8988T (cell line): Measurements from ENCODE around the gene KLHL22.
A peak's percentile ranks its signal among the peaks of the same experiment; 100 is the strongest.
"Not testable (repeated sequence)": the region's sequence is repeated elsewhere in the genome, so short reads cannot be mapped to it uniquely, and the experiment has no call there.

Experiments
- DNase-seq: peaks from one replicate; pipeline ENCODE4 v3.0.0; 2011

KLHL22 gene

GRCh38 chr22:20494978-20495860 lies at the start of gene KLHL22:
KLHL22 (minus strand) TSS chr22:20495795; CDS start chr22:20489211, 6,584 bp downstream.
- DNase-seq, result peak; percentile 31

- DNase-seq, result not testable (repeated sequence)
These were observed 49.7 kb upstream of the KLHL22 start for GRCh38 chr22:20545318-20545634.

DNA sequence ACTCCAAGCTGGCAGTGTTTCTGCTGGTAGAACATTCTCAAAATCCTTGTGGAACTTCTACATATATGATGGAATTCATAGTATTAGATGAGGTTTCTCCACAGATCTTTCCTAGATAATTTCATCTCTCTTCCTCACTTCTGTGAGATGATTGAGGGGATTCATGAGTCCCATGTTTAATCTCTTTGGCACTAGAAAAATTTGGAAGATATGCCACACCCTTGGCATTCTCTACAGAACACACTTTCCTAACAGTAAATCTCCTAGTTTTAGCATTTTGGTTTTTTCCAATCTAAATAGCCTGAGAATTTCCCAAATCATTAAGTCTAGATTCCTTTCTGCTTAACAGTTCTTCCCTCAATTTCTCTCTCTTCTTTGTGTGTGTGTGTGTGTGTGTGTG lies 47.1 kb upstream of the KLHL22 start:
- no peak for DNase-seq

- no peak for DNase-seq
These were observed 46.5 kb upstream of the KLHL22 start for GRCh38 chr22:20542055-20542454.

GRCh38 chr22:20538875-20539274 lies 43.3 kb upstream of the KLHL22 start:
- not testable (repeated sequence) for DNase-seq

GRCh38 chr22:20537983-20538382 lies 42.4 kb upstream of the KLHL22 start:
- DNase-seq, result no peak

GRCh38 chr22:20537325-20537756 lies 41.7 kb upstream of the KLHL22 start:
- no peak for DNase-seq

DNA sequence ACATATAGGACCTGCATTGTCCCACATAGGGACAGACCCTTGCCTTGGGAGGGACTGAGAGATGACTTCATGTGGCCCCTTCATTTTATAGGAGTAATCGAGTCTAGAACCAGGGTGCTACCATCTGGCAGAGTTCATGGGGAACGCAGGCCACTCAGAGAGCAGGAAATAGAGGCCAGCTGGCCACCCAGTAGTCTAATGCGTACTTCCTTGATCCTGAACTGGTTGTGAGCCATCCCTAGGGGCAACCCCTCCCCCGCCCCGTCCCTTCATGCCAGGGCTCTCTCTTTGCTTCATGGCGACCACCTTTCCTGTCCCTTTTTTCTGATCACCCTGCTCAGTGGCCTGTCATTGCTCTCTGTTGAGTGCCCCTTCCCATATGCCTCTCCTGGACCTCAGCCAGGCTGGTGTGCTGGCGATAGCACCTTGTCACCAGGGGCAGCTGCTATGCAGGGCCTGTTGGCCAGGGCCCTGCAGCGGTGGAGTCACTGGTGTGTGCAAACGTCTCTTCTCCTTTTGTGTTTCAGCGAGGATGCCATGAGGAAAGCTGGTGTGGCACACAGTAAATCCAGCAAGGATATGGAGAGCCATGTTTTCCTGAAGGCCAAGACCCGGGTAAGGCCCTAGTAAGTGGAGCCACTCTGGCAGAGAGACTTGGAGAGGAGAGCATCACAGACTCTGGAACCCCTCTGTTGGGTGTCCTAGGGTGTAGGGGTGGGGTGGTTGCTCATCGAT lies 41.2 kb upstream of the KLHL22 start:
- no peak for DNase-seq

DNA sequence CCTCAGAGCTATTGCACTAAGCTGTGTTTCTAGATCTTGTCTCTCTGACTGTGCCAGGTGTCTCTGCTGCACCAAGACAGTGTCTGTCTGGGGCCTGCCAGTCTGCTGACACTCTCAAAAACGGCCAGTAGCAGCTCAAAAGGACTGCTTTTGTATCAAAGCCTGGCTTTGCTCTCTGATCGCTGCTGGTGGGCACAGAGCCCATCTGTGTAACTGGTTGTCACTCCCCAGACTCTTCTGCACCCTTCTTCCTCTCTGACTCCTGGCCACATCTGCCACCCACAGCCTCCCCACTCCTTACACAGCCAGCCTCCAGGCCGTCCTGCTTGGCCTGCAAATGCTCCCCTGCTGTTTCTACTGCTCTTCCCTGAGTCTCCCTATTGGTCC lies 38.3 kb upstream of the KLHL22 start:
- DNase-seq, result no peak

DNA sequence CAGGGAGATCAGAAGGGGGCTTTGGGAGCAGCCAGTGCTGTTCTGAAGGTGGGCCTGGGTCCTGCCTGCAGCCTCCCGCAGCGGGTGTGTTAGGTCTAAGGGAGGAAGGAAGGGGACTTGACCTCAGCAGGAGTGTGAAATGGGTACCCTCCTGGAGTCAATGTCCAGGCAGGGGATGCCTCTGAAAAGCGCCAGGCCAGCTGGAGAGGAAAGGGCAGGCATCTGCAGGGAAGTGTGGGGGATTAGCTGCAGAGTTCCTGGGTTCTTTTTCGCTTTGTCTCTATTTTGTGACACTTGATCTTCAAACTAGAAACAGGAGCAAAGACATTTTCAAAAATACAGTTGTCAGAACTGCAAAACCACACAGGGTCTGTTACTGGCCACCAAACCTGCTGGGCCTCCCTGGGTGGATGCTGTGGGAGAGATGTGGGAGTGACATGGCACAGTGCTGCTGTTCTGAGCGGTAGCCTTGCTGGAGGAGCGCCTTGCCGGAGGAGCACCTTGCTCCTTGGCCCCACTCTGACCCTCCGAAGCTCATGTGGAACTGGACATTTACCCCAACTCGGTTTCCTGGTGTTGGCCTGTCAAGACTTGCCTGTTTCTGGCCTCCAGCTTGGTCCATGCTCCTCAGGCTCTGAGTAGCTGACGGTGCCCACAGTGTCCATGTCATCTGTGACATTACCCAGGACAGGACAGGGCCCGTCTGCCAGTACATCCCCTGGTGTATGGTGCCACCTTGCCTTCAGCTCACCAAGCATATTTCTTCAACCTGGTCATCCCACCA lies 37.7 kb upstream of the KLHL22 start:
- DNase-seq, result no peak

DNA sequence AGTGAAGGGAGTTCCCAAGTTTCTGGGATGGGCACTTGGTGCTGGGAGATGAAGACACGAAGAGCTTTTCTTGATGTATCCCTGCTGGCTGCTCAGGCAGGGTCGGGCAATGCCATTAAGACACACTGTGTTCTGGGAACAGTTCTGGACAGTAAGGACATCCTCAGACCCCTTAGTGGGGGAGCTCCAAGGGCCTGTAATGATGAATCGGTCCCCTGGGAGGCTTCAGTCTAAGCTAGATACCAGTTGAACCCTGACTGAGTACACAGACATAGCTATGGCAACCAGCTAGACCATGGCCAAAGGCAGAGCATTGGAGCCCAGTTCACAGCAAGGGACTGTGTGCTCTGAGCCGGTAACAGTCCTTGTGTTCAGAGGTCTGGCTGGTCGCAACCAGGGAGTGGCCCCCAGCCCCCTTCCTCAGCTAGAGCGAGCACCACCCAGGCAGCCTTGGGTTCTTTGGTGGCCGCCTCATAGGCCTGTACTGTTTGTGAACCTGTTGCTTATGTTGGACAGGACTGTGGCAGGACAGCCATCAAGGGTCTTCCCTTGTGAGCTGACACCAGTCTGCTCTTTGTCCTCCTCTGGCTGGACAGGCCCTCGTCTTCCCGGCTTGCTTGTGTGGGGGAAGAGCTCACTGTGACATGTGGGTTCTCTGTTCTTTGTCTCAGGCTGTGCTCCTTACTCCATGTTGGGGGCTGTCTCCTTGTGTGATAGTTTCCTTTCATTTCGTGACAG lies 36.8 kb upstream of the KLHL22 start:
- no peak for DNase-seq

DNA sequence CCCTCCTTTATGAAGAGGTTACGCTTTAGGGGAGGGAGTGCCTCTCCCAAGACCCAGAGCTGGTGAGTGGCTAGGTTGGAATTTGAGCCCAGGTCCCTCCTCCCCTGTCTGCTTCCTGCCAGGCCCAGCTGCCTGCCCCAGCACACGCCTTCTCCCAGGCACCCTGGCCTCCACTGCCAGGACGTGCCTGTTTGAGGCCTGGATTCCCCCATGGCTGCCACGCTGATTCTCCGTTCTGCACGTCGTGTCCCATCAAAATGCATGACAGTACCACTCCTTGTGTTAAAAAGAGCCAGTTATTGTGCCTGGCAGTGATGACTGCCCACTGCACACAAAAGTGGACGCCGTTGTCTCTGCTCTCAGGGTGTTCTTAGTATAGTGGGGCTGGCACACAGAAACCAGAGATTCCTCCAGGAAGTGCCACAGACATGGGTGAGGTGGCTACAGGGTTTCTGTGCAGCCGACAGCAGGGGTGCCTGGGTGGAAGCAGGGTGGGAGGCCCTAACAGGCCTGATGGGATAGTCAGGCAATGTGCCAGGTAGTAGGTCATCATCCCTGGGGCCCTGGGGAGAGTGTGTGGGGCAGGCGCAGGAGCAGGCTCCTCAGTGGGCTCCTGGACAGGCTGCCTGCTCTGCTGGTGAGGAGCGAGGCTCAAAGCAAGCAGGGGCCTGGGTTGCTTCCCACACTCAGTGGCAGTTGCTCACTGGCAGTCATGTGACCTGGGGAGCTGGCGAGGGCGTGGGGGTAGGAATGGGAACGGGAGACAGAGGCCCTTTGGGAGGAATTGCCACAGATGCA lies 36.0 kb upstream of the KLHL22 start:
- peak; percentile 64 for DNase-seq

- no peak for DNase-seq
These were observed 35.5 kb upstream of the KLHL22 start for GRCh38 chr22:20531154-20531403.

DNA sequence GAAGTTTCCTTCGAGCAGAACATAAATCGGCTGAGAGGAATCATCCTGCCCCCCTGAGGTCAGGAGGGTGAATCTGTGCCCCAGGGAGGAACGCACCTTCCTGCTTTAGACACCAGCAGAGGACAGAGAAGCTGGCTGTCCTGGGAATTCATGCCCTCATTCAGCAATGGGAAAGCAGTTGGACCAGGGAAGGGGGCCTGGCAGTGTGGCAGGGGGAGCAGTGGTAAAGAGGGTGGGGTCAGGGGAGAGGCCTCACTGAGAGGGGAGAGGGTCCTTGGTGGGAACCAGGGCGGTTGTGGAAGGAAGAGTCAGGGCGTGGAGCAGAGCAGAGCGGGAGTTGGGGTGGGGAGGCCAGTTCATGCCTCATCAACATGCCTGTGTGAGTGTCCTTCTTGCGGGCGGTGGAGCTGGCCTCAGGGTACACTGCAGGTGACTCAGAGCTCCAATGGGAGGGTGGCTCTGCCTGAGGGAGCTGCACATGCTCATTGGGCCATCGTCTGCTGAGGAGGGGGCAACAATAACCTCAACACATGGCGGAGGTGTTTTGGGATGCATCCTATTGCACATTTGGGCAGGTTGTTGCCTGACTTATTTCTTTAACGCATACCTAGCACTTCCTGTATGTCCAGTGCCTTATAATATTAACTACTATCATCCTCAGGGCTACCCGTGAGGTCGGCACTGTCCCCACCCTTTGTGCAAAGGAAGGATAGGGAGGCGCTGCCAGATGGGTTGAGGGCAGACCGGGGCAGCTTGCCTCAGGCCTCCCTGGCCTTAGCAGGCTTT lies 35.0 kb upstream of the KLHL22 start:
- DNase-seq, result no peak

- no peak for DNase-seq
These were observed 32.9 kb upstream of the KLHL22 start for GRCh38 chr22:20528405-20528978.

DNA sequence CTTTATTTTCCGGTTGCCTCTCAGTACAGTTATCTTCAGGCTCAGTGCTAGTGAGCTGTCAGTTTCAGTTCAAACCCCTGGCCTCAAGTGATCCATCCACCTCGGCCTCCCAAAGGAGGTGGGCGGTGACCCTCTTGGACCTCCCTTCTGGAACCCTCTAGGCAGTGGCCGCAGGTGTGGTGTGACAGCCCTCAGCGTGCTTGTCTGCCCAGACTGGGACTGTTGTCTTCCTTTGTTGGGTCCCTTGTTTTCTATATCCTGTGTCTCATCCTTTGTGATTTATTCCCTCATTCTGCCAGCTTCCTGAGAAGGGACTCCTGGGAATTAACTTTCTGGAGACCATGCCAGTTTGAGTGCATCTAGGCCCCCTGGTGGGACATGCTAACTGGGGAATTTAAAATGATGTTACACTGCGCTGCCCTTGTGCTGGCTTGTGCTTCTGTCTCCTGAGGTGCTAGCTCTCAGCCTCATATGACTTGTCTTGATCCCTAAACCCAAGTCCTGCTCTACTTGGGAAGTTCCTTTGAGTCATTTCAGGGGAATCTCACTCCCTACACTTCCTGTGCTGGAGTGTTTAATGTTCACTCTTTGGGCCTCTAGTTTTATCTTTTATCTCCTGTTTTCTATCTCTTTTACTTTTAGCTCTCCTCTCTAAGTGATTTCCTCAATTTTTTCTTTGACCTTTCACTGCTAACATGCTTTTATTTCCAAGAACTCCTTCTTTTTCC lies 31.2 kb upstream of the KLHL22 start:
- no peak for DNase-seq

DNA sequence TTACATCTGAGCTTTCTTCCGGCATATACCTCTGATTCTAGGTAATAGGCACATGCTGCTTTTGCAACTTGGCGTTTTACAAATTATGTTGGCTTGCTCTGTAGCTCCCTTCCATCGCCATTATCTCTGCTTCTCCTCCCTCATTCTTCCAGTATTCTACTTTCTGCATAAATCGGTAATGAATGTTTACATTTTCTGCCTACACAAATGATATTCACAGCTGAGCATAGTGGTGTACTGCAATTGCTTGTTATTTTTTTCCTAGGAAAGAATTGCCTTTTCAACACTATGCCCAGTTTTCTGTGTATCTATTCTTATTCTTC lies 30.7 kb upstream of the KLHL22 start:
- no peak for DNase-seq

DNA sequence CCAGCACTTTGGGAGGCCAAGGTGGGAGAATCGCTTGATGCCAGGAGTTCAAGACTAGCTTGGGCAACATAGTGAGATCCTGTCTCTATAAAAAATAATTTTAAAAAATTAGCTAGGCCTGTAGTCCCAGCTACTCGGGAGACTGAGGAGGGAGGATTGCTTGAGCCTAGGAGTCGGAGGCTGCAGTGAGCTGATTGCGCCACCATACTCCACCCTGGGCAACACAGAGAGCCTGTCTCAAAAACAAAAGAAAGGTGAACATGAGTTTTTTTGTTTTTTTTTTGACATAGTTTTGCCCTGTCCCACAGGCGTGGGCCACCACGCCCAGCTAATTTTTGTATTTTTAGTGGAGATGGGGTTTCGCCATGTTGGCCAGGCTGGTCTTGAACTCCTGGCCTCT lies 29.5 kb upstream of the KLHL22 start:
- DNase-seq, result no peak

GRCh38 chr22:20524004-20524481 lies 28.4 kb upstream of the KLHL22 start:
- DNase-seq, result no peak
